NCI-H1417 (cell line): ENCODE results near the gene FEN1.

Source experiments
- DNase-seq, 3 experiments: peaks; one replicate each; lab custom pipeline; 2025; lab: John Stamatoyannopoulos, UW

The FEN1 gene

GRCh38 chr11:61817471-61818202 lies 24.9 kb downstream of the FEN1 start:
- DNase-seq = peak in 1 of 3 experiments; percentile 70

GRCh38 chr11:61820174-61820573 lies 27.5 kb downstream of the FEN1 start:
- no peak for DNase-seq

- peak in 1 of 3 experiments; percentile 74 for DNase-seq
These were observed 34.3 kb downstream of the FEN1 start for GRCh38 chr11:61826930-61827570.

GRCh38 chr11:61827571-61828378 lies 35.1 kb downstream of the FEN1 start, which contains the start of gene FADS2:
FADS2 (plus strand) TSS chr11:61828300; CDS start chr11:61828391, 91 bp downstream.
- DNase-seq = peak; percentile 95 to 99 (median 99)

GRCh38 chr11:61828379-61828628 lies 35.6 kb downstream of the FEN1 start:
- DNase-seq = no peak

- DNase-seq = peak; percentile 47 to 79 (median 79)
These were observed 36.1 kb downstream of the FEN1 start for GRCh38 chr11:61828629-61829407.

GRCh38 chr11:61829806-61830205 lies 37.1 kb downstream of the FEN1 start:
- DNase-seq = no peak

GRCh38 chr11:61830237-61831105 lies 37.8 kb downstream of the FEN1 start:
- no peak for DNase-seq

GRCh38 chr11:61832207-61832606 lies 39.5 kb downstream of the FEN1 start:
- no peak for DNase-seq

GRCh38 chr11:61832754-61833153 lies 40.0 kb downstream of the FEN1 start:
- DNase-seq = no peak

GRCh38 chr11:61833471-61833870 lies 40.8 kb downstream of the FEN1 start:
- DNase-seq = no peak

- DNase-seq = no peak
These were observed 41.2 kb downstream of the FEN1 start for GRCh38 chr11:61833926-61834277.

GRCh38 chr11:61834278-61835048 lies 41.8 kb downstream of the FEN1 start:
- DNase-seq = no peak

- DNase-seq = no peak
These were observed 43.5 kb downstream of the FEN1 start for GRCh38 chr11:61836193-61836592.

GRCh38 chr11:61837411-61838005 lies 44.8 kb downstream of the FEN1 start:
- no peak for DNase-seq

GRCh38 chr11:61838501-61838900 lies 45.8 kb downstream of the FEN1 start:
- DNase-seq = no peak

GRCh38 chr11:61838921-61839320 lies 46.2 kb downstream of the FEN1 start:
- no peak for DNase-seq

- no peak for DNase-seq
These were observed 47.0 kb downstream of the FEN1 start for GRCh38 chr11:61839742-61840141.

- DNase-seq = no peak
These were observed 47.7 kb downstream of the FEN1 start for GRCh38 chr11:61840371-61840770.
